Muscle of arm (tissue), 14 donors: ENCODE results near the gene ZG16. TPM values are rescaled to one million over a fixed set of nuclear protein-coding genes. Genes with fewer than 3 reads are reported as not detected.
"Not testable (repeated sequence)": the region's sequence is repeated elsewhere in the genome, so short reads cannot be mapped to it uniquely, and the experiment has no call there.

Experiments
- DNase-seq: peaks from one replicate; pipeline ENCODE4 v3.0.0-alpha.2; 2013
- long read RNA-seq, 11 donors: transcript quantifications; one replicate each; lab custom pipeline, GENCODE V29; 2026
- polyA plus RNA-seq, 12 donors: library from polyadenylated mRNA; unstranded; fragments of 120-200 nt; gene quantifications; one replicate each; pipeline ENCODE4 v1.2.1, GENCODE V29; 2013; ENCODE audit not compliant: insufficient read length in 12 of 12

The ZG16 gene
- 1 to 10 TPM in 1 of 12 donors, under 1 TPM in 1, not detected in 10; 0.05 to 4.4 TPM for polyA plus RNA-seq
- long read RNA-seq, donor 1, transcript ZG16-201 (4 exons, 3,132 nt) = major isoform, 370 of 544 reads
- long read RNA-seq, donor 1, partial matches to known transcripts = 148 of 544 reads
- long read RNA-seq, donor 1, other reads (novel, unspliced or antisense) = 26 of 544 reads
- long read RNA-seq, donor 2 = 0 reads
- long read RNA-seq, donor 3 = 0 reads
- long read RNA-seq, donor 4 = 0 reads
- long read RNA-seq, donor 5 = 0 reads
- long read RNA-seq, donor 6 = 0 reads
- long read RNA-seq, donor 7 = 0 reads
- long read RNA-seq, donor 8 = 0 reads
- long read RNA-seq, donor 9 = 0 reads
- long read RNA-seq, donor 10 = 0 reads
- long read RNA-seq, donor 11 = 0 reads

- DNase-seq = no peak
Measured at GRCh38 chr16:29777576-29778350, at the start of gene ZG16. ZG16 (plus strand) TSS chr16:29778256; CDS start chr16:29779267, 1,011 bp downstream.

GRCh38 chr16:29729116-29729521 lies 48.9 kb upstream of the ZG16 start:
- no peak for DNase-seq

- DNase-seq = no peak
Measured at GRCh38 chr16:29730649-29731048, 47.4 kb upstream of the ZG16 start.

- not testable (repeated sequence) for DNase-seq
Measured at GRCh38 chr16:29731768-29732601, 46.1 kb upstream of the ZG16 start.

GRCh38 chr16:29734786-29735185 lies 43.3 kb upstream of the ZG16 start:
- DNase-seq = no peak

- no peak for DNase-seq
Measured at GRCh38 chr16:29736112-29736511, 41.9 kb upstream of the ZG16 start.

- no peak for DNase-seq
Measured at GRCh38 chr16:29736764-29737163, 41.3 kb upstream of the ZG16 start.

- no peak for DNase-seq
Measured at GRCh38 chr16:29737713-29738112, 40.3 kb upstream of the ZG16 start.

- DNase-seq = no peak
Measured at GRCh38 chr16:29738514-29738913, 39.5 kb upstream of the ZG16 start.

GRCh38 chr16:29739927-29740629 lies 38.0 kb upstream of the ZG16 start:
- not testable (repeated sequence) for DNase-seq

GRCh38 chr16:29740630-29741015 lies 37.4 kb upstream of the ZG16 start:
- not testable (repeated sequence) for DNase-seq

- DNase-seq = no peak
Measured at GRCh38 chr16:29742683-29743275, 35.3 kb upstream of the ZG16 start.

- no peak for DNase-seq
Measured at GRCh38 chr16:29743475-29743826, 34.6 kb upstream of the ZG16 start.

GRCh38 chr16:29743827-29744531 lies 34.1 kb upstream of the ZG16 start:
- no peak for DNase-seq

- DNase-seq = no peak
Measured at GRCh38 chr16:29744541-29745101, 33.4 kb upstream of the ZG16 start.

- no peak for DNase-seq
Measured at GRCh38 chr16:29745121-29745852, 32.8 kb upstream of the ZG16 start.

- peak; percentile 29 for DNase-seq
Measured at GRCh38 chr16:29745853-29746345, 32.2 kb upstream of the ZG16 start, which contains the start of gene C16orf54. C16orf54 (minus strand) TSS chr16:29745990; CDS start chr16:29744951, 1,039 bp downstream.

GRCh38 chr16:29746518-29746917 lies 31.5 kb upstream of the ZG16 start:
- DNase-seq = not testable (repeated sequence)
